ENCODE data around the gene SIRPG. TPM values are rescaled to one million over a fixed set of nuclear protein-coding genes. Genes with fewer than 3 reads are reported as not detected.

Gene SIRPG
- total RNA-seq, 2 donors from 2014 or later = 32.0 to 62.9 TPM

Other genes with a start within 250 kb of the SIRPG start
- 10 to 100 TPM; 29.2 to 51.5 TPM for gene NSFL1C, start 190.9 kb downstream of the SIRPG start, total RNA-seq
- not detected for gene SIRPB2, start 166.4 kb downstream of the SIRPG start, total RNA-seq
- not detected for gene SIRPD, start 100.1 kb downstream of the SIRPG start, total RNA-seq
- gene SIRPB1, start 37.8 kb downstream of the SIRPG start, total RNA-seq = 1 to 10 TPM in 1 of 2 donors, under 1 TPM in 1; 0.24 to 1.1 TPM
- gene SIRPA, start 237.6 kb upstream of the SIRPG start, total RNA-seq = under 1 TPM in 1 of 2 donors, not detected in 1; 0.05 TPM